Superior temporal gyrus (tissue), 1 donor: ENCODE results near the gene AKAP17A.
"Not testable (repeated sequence)": the region's sequence is repeated elsewhere in the genome, so short reads cannot be mapped to it uniquely, and the experiment has no call there.

ENCODE experiments used
- DNase-seq: peaks from one replicate; pipeline ENCODE4 v3.0.0-alpha.2; 2016; ENCODE audit errors: extremely low spot score

The AKAP17A gene

GRCh38 chrX:1602299-1602698 is 10.9 kb downstream of the AKAP17A start:
- DNase-seq = no peak

- DNase-seq = no peak
Observed at GRCh38 chrX:1606496-1606895, 15.1 kb downstream of the AKAP17A start.

- no peak for DNase-seq
Observed at GRCh38 chrX:1609311-1609710, 17.9 kb downstream of the AKAP17A start.

DNA sequence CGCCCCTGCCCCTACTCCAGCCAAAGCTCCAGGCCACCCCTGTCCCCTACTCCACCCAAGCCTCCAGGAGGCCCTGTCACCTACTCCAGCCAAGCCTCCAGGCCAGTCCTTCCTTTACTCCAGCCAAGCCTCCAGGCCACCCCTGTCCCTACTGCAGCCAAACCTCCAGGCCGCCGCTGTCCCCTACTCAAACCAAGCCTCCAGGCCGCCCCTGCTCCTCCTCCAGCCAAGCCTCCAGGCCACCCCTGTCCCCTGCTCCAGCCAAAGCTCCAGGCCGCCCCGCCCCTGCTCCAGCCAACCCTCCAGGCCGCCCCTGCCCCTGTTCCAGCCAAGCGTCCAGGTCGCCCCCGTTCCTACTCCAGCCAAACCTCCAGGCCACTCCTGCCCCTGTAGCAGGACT is 18.4 kb downstream of the AKAP17A start:
- DNase-seq = no peak

DNA sequence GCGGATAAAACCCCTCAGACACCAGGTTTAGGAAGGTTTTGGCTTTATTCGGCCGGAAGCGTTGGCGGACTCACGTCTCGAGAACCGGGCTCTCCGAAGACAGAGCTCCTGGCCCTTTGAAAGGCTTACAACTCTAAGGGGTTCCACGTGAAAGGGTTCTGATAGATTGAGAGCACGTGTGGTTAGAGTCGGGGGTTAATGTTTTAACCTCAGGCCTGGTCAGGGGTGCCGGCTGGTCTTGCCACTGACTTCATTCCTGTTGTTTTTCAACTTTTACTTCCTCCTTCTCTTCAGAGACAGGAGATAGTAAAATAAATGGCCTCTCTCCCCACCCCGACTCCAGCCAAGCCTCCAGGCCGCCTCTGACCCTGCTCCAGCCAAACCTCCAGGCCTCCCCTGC is 18.8 kb downstream of the AKAP17A start:
- no peak for DNase-seq

- no peak for DNase-seq
Observed at GRCh38 chrX:1610736-1611135, 19.3 kb downstream of the AKAP17A start.

- no peak for DNase-seq
Observed at GRCh38 chrX:1612641-1613286, 21.4 kb downstream of the AKAP17A start.

DNA sequence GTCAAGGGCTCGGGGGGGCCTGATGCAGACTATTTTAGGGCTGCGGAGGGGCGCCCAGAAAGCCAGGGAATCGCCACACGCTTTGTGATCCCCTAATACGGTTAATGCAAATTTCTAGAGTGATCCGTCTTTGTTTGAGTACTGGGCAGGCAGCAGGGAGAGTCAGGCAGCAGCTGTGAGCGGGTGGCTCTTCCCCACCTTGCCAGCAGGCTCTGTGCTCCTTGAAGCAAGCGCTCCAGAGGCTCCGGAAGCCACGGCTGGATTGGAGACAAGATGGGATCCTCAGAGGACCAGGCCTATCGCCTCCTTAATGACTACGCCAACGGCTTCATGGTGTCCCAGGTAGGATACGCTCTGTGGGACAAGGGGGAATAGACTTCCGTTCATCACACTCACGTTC is 23.5 kb downstream of the AKAP17A start, which contains the start of gene ASMT:
Gene ASMT, plus strand, starts transcription at position 133 of the 400 bp plus-strand sequence. Its CDS starts 141 bp downstream, at position 274.
- no peak for DNase-seq

- DNase-seq = no peak
Observed at GRCh38 chrX:1618689-1619088, 27.3 kb downstream of the AKAP17A start.

- DNase-seq = no peak
Observed at GRCh38 chrX:1623691-1624090, 32.3 kb downstream of the AKAP17A start.

DNA sequence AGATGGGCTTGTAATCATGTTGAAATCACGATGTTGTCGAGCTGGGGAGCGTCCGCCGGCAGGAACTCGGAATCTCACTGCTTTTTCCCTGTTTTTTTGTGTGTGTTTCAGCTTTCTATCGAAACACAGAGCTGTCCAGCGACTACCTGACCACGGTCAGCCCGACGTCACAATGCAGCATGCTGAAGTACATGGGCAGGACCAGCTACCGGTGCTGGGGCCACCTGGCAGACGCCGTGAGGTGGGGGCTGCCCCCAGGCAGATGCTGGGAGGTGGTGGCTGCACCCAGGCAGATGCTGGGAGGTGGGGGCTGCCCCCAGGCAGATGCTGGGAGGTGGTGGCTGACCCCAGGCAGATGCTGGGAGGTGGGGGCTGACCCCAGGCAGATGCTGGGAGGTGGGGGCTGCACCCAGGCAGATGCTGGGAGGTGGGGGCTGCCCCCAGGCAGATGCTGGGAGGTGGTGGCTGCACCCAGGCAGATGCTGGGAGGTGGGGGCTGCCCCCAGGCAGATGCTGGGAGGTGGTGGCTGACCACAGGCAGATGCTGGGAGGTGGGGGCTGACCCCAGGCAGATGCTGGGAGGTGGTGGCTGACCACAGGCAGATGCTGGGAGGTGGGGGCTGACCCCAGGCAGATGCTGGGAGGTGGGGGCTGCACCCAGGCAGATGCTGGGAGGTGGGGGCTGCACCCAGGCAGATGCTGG is 32.9 kb downstream of the AKAP17A start:
- DNase-seq = not testable (repeated sequence)

DNA sequence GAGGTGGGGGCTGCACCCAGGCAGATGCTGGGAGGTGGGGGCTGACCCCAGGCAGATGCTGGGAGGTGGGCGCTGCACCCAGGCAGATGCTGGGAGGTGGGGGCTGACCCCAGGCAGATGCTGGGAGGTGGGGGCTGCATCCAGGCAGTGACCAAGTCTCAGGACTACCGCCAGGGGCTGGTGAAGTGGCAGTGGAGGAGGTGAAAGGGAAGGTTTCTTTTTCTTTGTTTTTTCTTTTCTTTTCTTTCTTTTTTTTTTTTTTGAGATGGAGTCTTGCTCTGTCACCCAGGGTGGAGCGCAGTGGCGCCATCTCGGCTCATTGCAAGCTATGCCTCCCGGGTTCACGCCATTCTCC is 33.4 kb downstream of the AKAP17A start:
- DNase-seq = not testable (repeated sequence)

DNA sequence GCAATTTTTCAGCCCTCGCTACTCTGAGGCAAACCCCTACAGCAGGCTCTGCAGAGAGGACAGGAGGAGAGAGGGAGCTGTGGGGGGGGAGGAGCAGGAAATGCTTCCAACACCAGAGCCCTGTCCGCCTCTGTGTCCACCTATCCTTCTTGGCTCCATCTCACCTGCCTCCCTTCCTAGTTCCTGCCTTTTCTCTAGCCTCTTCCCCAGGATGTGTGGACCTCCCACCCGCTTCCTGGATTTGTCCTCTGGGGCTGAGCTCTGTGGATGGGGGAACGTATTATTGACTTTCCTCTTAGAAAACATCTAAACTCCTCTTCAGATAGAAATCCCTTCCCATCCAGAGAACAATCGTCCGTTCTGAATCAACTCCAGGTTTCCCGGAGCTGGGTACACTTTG is 37.8 kb downstream of the AKAP17A start:
- no peak for DNase-seq

DNA sequence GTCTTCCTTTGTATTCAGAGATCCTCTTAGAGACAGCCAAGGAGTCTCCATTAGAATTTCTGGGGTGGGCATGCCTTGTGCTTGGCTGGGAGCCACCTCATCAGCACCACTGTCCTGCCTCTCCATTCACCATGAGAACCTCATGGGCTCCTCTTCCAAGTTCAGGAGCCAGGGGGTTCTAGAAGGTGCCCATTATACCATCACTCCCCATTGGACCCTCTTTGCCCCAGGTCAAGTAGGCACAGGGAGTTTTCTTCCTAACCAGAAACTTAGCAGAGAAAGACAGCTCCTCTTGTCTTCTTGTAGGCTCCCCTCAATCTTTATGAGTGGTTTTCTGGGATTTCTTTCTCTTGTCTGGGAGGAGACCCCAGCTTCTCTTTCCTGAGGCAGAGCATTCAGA is 54.6 kb downstream of the AKAP17A start:
- DNase-seq = no peak

- no peak for DNase-seq
Observed at GRCh38 chrX:1649621-1650020, 58.2 kb downstream of the AKAP17A start.
